Dermis microvascular lymphatic vessel endothelial cell (primary cell): ENCODE data around the gene PKD1L1. TPM values are rescaled to one million over a fixed set of nuclear protein-coding genes. Genes with fewer than 3 reads are reported as not detected.

Experiments used
- DNase-seq, 2 donors: peaks; one replicate each; pipeline versions ENCODE4 v3.0.0 to v3.0.0-alpha.2; 2010; ENCODE audit warnings: low read depth in 2 of 2
- total RNA-seq: library from RNA; depleted of rRNA; stranded (reverse); fragments of >200 nt; gene quantifications from 2 replicates; pipeline ENCODE4 v1.2.1, GENCODE V29; 2014

The PKD1L1 gene
- total RNA-seq, 1 donor from 2014 or later, result 0.77 TPM

DNA sequence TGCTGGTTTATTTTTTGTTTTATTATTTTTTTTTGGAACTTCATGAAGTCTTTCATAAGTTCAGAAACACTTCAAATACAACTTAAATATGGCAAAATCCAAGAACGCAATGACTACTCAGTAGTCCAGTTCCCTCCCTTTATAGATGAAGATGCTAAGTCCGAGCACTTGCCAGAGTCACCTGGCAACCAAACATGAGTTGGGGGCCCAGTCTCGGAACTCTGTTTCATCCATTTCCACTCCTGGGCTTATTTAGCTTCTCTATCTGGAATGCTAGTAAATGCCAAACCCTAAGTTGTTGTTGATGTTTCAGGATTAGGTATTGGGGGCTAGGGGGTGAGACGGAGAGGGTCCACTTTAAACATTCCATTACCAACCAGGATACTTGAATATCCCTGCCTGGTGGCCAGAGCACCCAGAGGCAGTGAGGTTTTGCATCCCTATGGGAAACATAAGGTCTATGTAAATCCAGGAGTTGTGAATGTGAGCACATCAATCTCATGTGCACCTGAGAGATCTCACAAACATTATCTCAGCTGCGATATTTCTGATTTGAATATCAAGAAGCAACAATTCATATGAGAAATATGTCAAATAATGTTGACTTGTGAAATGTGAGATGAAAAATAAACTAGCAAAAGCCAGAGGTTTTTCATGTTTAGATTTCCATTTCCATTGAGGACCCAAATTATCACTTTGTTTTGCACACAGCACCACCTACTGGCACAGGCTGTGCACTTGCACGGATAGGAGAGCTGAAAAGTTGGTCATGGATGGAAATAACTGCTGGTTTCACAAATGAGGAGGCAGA is 129.3 kb downstream of the PKD1L1 start:
- DNase-seq, result peak; percentile 61 to 67

DNA sequence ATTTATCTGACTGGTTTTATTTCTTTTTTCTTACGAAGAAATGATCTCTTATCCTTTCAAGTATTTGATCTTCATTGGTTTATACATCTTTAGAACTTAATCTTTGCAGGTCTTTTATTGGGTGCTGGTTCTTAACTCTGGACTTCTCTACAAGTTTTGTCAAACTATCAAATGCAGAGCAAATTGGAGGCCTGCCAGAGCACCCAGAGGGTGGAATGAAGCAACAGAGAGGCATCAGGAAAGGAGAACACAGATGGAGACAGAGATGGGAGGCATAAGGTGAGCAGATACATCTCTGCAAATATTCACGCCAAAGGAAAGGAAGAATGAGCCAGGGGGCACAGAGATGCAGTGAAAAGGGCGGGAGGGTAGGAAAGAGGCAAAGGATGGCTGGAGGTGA is 130.3 kb downstream of the PKD1L1 start:
- no peak for DNase-seq

- no peak for DNase-seq
These were observed 131.6 kb downstream of the PKD1L1 start for GRCh38 chr7:47816647-47817046.

DNA sequence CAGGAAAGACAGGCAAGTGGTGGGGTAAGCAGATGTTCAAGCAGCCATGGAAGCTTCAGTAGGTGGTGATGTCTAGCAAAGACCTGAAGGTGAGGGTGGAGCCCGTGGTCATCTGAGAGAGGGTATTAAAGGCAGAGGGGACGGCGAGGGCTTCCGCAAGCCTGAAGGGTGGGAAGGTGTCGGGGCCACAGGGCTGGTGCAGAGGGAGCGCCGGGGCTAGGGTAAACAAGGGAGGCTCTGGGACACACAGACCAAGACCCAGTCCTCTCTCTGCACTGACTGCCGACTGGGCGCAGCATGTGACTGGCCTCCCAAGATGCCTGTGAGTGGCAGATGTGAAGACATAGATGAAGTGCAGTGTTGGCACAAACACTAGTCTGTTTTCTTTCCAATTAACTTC is 132.4 kb downstream of the PKD1L1 start:
- DNase-seq, result no peak

- no peak for DNase-seq
These were observed 133.2 kb downstream of the PKD1L1 start for GRCh38 chr7:47814905-47815613.

GRCh38 chr7:47813620-47814260 is 134.5 kb downstream of the PKD1L1 start:
- no peak for DNase-seq

DNA sequence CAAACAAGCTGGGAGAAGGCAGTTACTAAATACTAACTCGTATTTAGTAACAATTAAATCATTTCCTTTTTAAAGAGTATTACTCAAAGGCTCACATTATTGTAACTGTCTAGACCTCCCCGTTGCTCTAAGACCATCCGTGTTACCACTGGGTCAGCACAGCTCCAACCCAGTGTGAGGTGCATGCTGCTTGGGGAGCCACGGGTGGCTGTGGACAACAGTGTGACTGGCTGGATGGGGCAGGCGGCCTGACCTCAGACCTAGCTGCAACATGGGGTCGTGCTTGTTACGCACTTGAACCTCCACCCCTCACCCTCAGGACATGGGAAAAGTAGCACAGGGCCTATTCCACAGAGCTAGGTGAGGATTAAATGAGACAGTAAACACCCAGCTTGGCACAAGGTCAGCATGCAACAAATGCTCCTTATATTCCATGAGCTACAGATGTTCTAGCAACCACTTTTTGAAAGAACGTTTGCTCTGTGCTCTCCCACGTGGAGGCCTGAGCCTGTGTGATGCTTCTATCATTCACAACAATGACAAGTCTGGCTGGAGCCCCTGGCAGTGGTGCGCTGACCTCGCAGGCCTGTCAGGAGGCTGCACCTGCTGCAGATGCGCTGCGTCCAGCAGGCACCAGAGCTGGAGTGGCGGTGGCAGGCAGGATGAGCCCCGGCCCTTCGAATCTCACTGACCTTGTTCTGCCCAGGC is 135.7 kb downstream of the PKD1L1 start:
- no peak for DNase-seq

DNA sequence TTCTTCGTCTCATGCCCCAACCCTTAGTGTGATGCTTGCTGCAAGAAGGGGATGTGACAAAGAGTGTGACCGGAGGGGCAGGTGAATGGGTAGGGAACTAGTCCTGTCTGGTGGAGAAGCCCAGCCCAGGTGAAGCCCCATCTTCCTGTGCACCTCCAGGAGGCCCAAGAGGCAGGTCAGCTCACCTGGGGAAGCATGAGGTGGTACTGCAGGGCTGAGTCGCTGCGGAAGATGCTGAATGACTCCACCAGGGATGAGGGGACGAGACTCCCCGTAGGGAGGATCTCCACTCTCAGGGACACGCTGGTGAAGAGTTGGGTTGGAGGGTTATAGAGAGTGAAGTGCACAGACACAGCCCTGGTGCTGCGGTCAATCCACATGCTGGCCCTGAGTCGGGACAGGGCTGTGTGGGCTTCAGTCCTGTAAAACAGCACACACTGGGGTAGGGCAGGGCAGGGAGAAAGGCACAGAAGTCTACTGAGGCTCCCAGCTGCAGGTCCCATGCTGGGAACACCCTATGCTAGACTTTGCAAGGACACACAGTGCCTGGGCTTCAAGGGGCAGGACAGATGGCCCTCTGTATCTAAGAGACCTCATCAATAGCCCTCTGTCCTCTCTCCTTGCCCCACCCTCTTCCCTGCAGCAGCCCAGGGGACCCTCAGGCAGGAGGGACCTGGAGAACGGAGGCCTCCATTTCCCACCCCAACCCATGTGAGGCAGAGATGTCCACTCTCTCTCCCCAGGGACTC is 136.5 kb downstream of the PKD1L1 start:
- no peak for DNase-seq

GRCh38 chr7:47809387-47809786 is 138.9 kb downstream of the PKD1L1 start:
- DNase-seq, result no peak

GRCh38 chr7:47808321-47808720 is 139.9 kb downstream of the PKD1L1 start:
- DNase-seq, result no peak

DNA sequence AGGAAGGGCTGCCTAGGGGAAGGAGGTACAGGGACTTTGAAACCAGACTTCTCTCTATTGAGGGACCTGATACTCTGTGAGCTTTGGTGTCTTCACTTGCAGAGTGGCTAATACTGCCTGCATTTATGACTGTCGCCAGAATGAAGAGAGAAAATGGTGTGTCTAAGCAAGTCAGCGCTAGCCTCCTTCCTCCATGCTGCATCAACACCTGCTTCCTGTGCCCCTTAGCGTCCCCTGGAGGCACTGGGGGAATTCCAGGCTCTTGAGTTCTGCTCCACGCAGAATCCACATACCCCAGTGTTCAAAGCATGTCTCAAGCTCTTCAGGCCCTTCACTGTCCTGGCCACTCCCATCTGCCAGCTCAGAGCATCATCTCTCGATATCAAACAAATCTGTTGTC is 140.5 kb downstream of the PKD1L1 start:
- DNase-seq, result no peak

- DNase-seq, result peak in 1 of 2 donors; percentile 52
These were observed 141.1 kb downstream of the PKD1L1 start for GRCh38 chr7:47807126-47807525.

DNA sequence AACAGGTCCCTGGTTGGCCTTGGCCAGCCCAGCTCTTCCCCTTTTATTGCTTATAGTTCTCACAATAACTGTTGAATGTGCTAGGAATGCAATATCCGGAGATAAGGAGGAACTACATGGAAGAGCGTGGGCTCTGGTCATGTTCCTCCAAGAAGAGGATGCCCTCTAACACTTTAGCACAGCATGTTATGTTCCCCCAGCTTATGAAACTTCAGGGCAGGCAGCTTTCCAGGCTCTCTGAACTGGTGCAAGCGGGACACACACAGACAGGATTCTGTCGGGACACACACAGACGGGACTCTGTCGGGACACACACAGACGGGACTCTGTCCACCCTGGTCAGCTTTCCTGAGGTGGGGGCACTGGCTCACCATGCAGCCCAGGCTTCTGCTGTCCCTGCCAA is 141.6 kb downstream of the PKD1L1 start:
- peak in 1 of 2 donors; percentile 12 for DNase-seq

- peak in 1 of 2 donors; percentile 17 for DNase-seq
These were observed 143.3 kb downstream of the PKD1L1 start for GRCh38 chr7:47804767-47805545.

- DNase-seq, result no peak
These were observed 144.4 kb downstream of the PKD1L1 start for GRCh38 chr7:47803846-47804245.

GRCh38 chr7:47803025-47803424 is 145.2 kb downstream of the PKD1L1 start:
- DNase-seq, result no peak

GRCh38 chr7:47801423-47801822 is 146.8 kb downstream of the PKD1L1 start:
- no peak for DNase-seq

DNA sequence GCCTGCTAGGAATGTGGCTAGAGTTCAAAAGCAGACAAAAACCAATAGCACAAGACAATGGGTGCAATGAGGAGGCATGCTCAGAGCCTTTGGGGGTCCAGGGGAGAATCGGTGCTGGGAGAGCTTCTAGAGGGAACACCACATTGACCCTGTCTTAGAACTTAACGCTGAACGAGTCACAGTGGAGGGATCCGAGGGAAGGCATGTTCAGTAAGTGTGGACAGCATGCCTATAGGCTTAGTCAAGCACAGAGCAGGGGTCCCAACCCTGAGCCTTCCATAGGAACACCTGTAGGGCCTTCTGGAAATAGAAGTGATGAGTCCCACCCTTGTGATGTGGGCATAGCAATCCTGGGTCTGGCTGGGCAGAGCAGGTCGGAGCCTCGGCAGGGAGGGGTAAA is 148.7 kb downstream of the PKD1L1 start:
- no peak for DNase-seq

GRCh38 chr7:47796347-47796746 is 151.9 kb downstream of the PKD1L1 start:
- DNase-seq, result no peak

DNA sequence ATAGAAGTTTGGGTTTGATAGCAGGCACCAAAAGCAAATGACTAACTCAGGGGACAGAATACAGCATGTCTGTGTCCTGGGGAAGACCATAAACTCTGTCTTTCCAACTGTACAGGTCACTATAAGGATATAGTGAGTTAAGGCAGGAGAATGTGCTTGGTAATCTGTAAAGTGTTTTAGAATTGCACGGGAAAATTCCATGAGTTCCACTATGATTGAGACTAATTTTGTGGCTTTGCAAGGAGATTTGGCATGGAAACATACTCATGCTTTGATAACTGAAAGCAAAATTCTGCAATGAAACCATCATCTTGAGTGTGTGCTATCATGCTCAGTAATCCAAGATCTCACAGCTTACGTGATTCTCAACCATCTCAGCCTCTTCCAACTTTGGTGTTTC is 152.6 kb downstream of the PKD1L1 start:
- DNase-seq, result no peak
